Left lung (tissue), 10 donors: Measurements from ENCODE around the gene COPS7B. TPM values are rescaled to one million over a fixed set of nuclear protein-coding genes. Genes with fewer than 3 reads are reported as not detected.

ENCODE experiments used
- ATAC-seq: fragments of 200-7000 bp; cut with Tn5 transposase; one replicate; pipeline ENCODE4 v1.9.1; 2020; ENCODE audit warnings: moderate library complexity
- DNase-seq, 4 donors: peaks; one replicate each; pipeline ENCODE4 v3.0.0-alpha.2; 2013 to 2020
- H3K27ac ChIP-seq, 2 donors: fragments of 200-600 bp; sonication (generic) in 1 of 2; one replicate each; pipeline versions ENCODE4 v1.5.0 to v1.8.0; 2020 to 2021
- H3K27me3 ChIP-seq, 2 donors: fragments of 200-600 bp; sonication (generic) in 1 of 2; one replicate each; pipeline versions ENCODE4 v1.5.0 to v1.8.0; 2020 to 2021
- H3K36me3 ChIP-seq, 2 donors: fragments of 200-600 bp; sonication (generic) in 1 of 2; one replicate each; pipeline versions ENCODE4 v1.5.0 to v1.8.0; 2020 to 2021
- H3K4me1 ChIP-seq, 2 donors: fragments of 200-600 bp; one replicate each; pipeline ENCODE4 v1.8.0; 2021
- H3K4me3 ChIP-seq, 2 donors: fragments of 200-600 bp; sonication (generic) in 1 of 2; one replicate each; pipeline versions ENCODE4 v1.5.0 to v1.8.0; 2020 to 2021; ENCODE audit warnings: mild to moderate bottlenecking in 1 of 2
- H3K9me3 ChIP-seq, 2 donors: fragments of 200-600 bp; sonication (generic) in 1 of 2; one replicate each; pipeline versions ENCODE4 v1.5.0 to v1.8.0; 2020 to 2021
- CTCF ChIP-seq, 2 donors: fragments of 200-600 bp; sonication (generic) in 1 of 2; IDR thresholded peaks; one replicate each; pipeline versions ENCODE4 v1.5.0 to v1.8.0; 2021; ENCODE audit warnings: antibody characterized with exemption in 2 of 2
- intact Hi-C, 2 donors: fragments of 100-400 bp; cut with DNase I; formaldehyde crosslinking; loops; one replicate each; pipeline versions ENCODE4 v1.11.2 to v1.14.2; 2022
- polyA plus RNA-seq, 6 donors: library from polyadenylated mRNA; unstranded; fragments of 120-200 nt; gene quantifications; one replicate each; pipeline ENCODE4 v1.2.1, GENCODE V29; 2013; ENCODE audit not compliant: insufficient read length in 6 of 6
- total RNA-seq, 2 donors: library from RNA; stranded (reverse); fragmentation: NEBNext Ultra II Directional; extraction: Animal tissue kit (Norgen Biotek cat#: 25700); gene quantifications; one replicate each; pipeline ENCODE4 v1.2.1, GENCODE V29; 2021
- donor health status: DM: no; HTN: yes; CAD: no.
- donor health status: DM: no; HTN: no; CAD: no.

COPS7B gene
- total and polyA plus RNA-seq, 8 donors = 26.0 to 72.2 (median 60.0) TPM

- no peak for TF ChIP-seq CTCF (IDR thresholded peaks at IDR 0.05)
- H3K36me3 ChIP-seq = no peaks in the 10 kb centered on the region
- H3K27me3 ChIP-seq = no peaks in the 10 kb centered on the region
- peaks cover 4 to 50% of the 10 kb centered on the region in 2 donors for H3K4me1 ChIP-seq
- ATAC-seq (peak; percentile 96), DNase-seq (peak; percentile 95 to 99 (median 98))
- peak within 1 kb of the TSS; percentile 93 to 96 for H3K4me3 ChIP-seq
- intact Hi-C loops = no loop called here
- no peaks in the 10 kb centered on the region for H3K9me3 ChIP-seq
- H3K27ac ChIP-seq = peak within 1 kb of the TSS; percentile 85 to 87
These were observed 5.1 kb upstream of the COPS7B start, which contains the start of gene PDE6D for GRCh38 chr2:231780909-231781797. PDE6D (minus strand) TSS chr2:231781282; CDS start chr2:231781114, 168 bp downstream.

GRCh38 chr2:231781798-231782726 lies 4.2 kb upstream of the COPS7B start:
- Histone ChIP-seq H3K4me1 (peaks cover 8 to 56% of the 10 kb centered on the region in 2 donors), H3K4me3 (peak overlapping the region; percentile 93 to 96), H3K36me3 (no peaks in the 10 kb centered on the region), H3K27ac (peak overlapping the region; percentile 85 to 87), H3K27me3 (no peaks in the 10 kb centered on the region), H3K9me3 (no peaks in the 10 kb centered on the region)
- intact Hi-C loops = no loop called here
- ATAC-seq (peak; percentile 31), DNase-seq (peak in 2 of 4 donors; percentile 17 to 49)
- no peak for TF ChIP-seq CTCF (IDR thresholded peaks at IDR 0.05)

- H3K36me3 ChIP-seq = peaks cover 0 to 19% of the 10 kb centered on the region in 2 donors
- intact Hi-C loops = no loop called here
- H3K4me3 ChIP-seq = peak overlapping the region in 1 of 2 donors; percentile 86
- TF ChIP-seq CTCF (IDR thresholded peaks at IDR 0.05) = no peak
- H3K27ac ChIP-seq = no peak overlapping the region
- peaks cover 10 to 62% of the 10 kb centered on the region in 2 donors for H3K4me1 ChIP-seq
- H3K27me3 ChIP-seq = no peaks in the 10 kb centered on the region
- no peaks in the 10 kb centered on the region for H3K9me3 ChIP-seq
- ATAC-seq (no peak), DNase-seq (no peak)
These were observed 832 bp upstream of the COPS7B start for GRCh38 chr2:231785413-231785812.

- intact Hi-C loops = no loop called here
- H3K27ac ChIP-seq = peak overlapping the region in 1 of 2 donors; percentile 68
- no peak for DNase-seq
- ATAC-seq = no peak
- TF ChIP-seq CTCF (IDR thresholded peaks at IDR 0.05) = no peak
- no peaks in the 10 kb centered on the region for H3K27me3 ChIP-seq
- peak overlapping the region; percentile 86 to 95 for H3K4me3 ChIP-seq
- no peaks in the 10 kb centered on the region for H3K9me3 ChIP-seq
- H3K4me1 ChIP-seq = peaks cover 10 to 60% of the 10 kb centered on the region in 2 donors
- peaks cover 0 to 21% of the 10 kb centered on the region in 2 donors for H3K36me3 ChIP-seq
These were observed 446 bp upstream of the COPS7B start for GRCh38 chr2:231785822-231786176.
